ENCODE measurements around the gene MTHFD1.

DNA sequence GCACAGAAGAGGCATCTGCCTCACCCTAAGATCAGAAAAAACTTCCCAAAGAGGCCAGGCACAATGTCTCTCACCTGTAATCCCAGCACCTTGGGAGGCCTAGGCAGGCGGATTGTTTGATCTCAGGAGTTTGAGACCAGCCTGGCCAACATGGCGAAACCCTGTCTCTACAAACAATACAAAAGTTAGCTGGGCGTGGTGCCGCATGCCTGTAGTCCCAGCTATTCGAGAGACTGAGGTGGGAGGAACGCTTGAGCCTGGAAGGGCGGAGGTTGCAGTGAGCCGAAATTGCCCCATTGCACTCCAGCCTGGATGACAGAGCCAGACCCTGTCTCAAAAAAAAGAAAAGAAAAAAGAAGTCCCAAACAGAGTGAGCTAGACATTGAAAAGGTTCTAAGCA is 120.9 kb downstream of the MTHFD1 start:
- TF ChIP-seq POLR2A (IDR thresholded peaks at IDR 0.05; ENCODE audit: low read depth, low read length) (no peak), POLR2AphosphoS5 (IDR thresholded peaks at IDR 0.05; ENCODE audit: low read depth, low read length) (no peak), TAF1 (IDR thresholded peaks at IDR 0.05; ENCODE audit: borderline replicate concordance, low read depth, low read length) (no peak)

All from GM12892 (cell line).